K562 (cell line): Measurements from ENCODE around the gene TFEC. TPM values are rescaled to one million over a fixed set of nuclear protein-coding genes. Genes with fewer than 3 reads are reported as not detected.

Experiments
- ATAC-seq: fragments of 200-7000 bp; cut with Tn5 transposase; 3 replicates; pipeline ENCODE4 v1.9.1; 2020; ENCODE audit warnings: moderate library complexity
- BruUV-seq: library from RNA; stranded (reverse); fragments of 400-500 nt; replicated peaks from 2 replicates; lab custom pipeline; 2021; lab: Mats Ljungman, UMichigan
- CTCF ChIA-PET: fragments of 300-600 bp; formaldehyde crosslinking; extraction: SDS; loops from one replicate; lab custom pipeline; 2021; ENCODE audit warnings: low intra/inter-chr PET ratio; lab: Yijun Ruan, JAX
- POLR2A ChIA-PET: fragments of 300-600, 350-650 bp; sonication (Branson Sonifier 250); formaldehyde crosslinking; extraction: SDS; loops from one replicate; lab custom pipeline; 2021; ENCODE audit warnings: antibody characterized with exemption, inconsistent platforms; lab: Yijun Ruan, JAX
- DNase-seq, 4 experiments: peaks; one replicate each; pipeline versions ENCODE4 v3.0.0 to v3.0.0-alpha.2; 2011 to 2018; ENCODE audit warnings: low spot score in 3 of 4, mixed read lengths in 3 of 4; ENCODE audit errors: extremely low read depth in 1 of 4
- FAIRE-seq: peaks from 2 replicates; lab custom pipeline; 2011; peaks lifted over from hg19 to GRCh38; lab: Jason Lieb, UNC
- H2AFZ ChIP-seq: 2 replicates; pipeline ENCODE4 v1.6.0; 2011; ENCODE audit warnings: low read depth, low read length, control low read depth, inconsistent platforms
- H3K27ac ChIP-seq: fragments of 200-600 bp; 3 replicates; pipeline ENCODE4 v1.8.0; 2011; ENCODE audit warnings: low read depth, mild to moderate bottlenecking, control low read depth, inconsistent platforms, low read length, moderate library complexity, mixed read lengths; ENCODE audit errors: extremely low read depth
- H3K27me3 ChIP-seq, 2 experiments: fragments of 300-600 bp in 1 of 2; 2 replicates in 1 of 2; 3 replicates in 1 of 2; pipeline versions ENCODE4 v1.6.0 to v1.8.0; 2011; ENCODE audit warnings: inconsistent platforms in 2 of 2, low read length in 2 of 2, mild to moderate bottlenecking in 1 of 2, mixed read lengths in 1 of 2, moderate library complexity in 1 of 2; ENCODE audit not compliant: control insufficient read depth in 2 of 2, insufficient read depth in 2 of 2
- H3K36me3 ChIP-seq: fragments of 300-600 bp; 3 replicates; pipeline ENCODE4 v1.8.0; 2011; ENCODE audit warnings: mild to moderate bottlenecking, low read length, inconsistent platforms; ENCODE audit not compliant: control insufficient read depth, insufficient read depth
- H3K4me1 ChIP-seq, 2 experiments: fragments of 200-600 bp in 1 of 2; replicated peaks in 1 of 2; 2 replicates in 1 of 2; 3 replicates in 1 of 2; pipeline versions ENCODE4 v1.5.1 to v1.8.0; 2011; ENCODE audit warnings: inconsistent platforms in 2 of 2, low read length in 2 of 2, mild to moderate bottlenecking in 1 of 2, mixed read lengths in 1 of 2, moderate library complexity in 1 of 2; ENCODE audit not compliant: control insufficient read depth in 2 of 2, insufficient read depth in 2 of 2
- H3K4me2 ChIP-seq: 2 replicates; pipeline ENCODE4 v1.6.1; 2011; ENCODE audit warnings: low read length, control low read depth, inconsistent platforms, mixed read lengths; ENCODE audit not compliant: insufficient read depth
- H3K4me3 ChIP-seq: fragments of 200-600 bp; sonication (generic), shearing (Covaris generic); 2 replicates; pipeline ENCODE4 v1.5.1; 2016; ENCODE audit warnings: control low read depth, inconsistent platforms
- H3K79me2 ChIP-seq: fragments of 200-600 bp; 3 replicates; pipeline ENCODE4 v1.8.0; 2011; ENCODE audit warnings: low read length, inconsistent platforms; ENCODE audit not compliant: control insufficient read depth, insufficient read depth
- H3K9ac ChIP-seq, 2 experiments: 2 replicates each; pipeline versions ENCODE4 v1.6.0 to v1.6.1; 2011; ENCODE audit warnings: low read depth in 2 of 2, low read length in 2 of 2, control low read depth in 1 of 2, inconsistent platforms in 1 of 2, mild to moderate bottlenecking in 1 of 2, mixed read lengths in 1 of 2; ENCODE audit not compliant: insufficient read depth in 1 of 2
- H3K9me1 ChIP-seq: one replicate; pipeline ENCODE4 v1.6.0; 2011; ENCODE audit warnings: inconsistent platforms, mild to moderate bottlenecking, low read length, moderate library complexity; ENCODE audit not compliant: control insufficient read depth, insufficient read depth
- H3K9me3 ChIP-seq: replicated peaks from 2 replicates; pipeline ENCODE4 v1.5.1; 2011; ENCODE audit warnings: low read depth, low read length, inconsistent platforms; ENCODE audit not compliant: control insufficient read depth, insufficient read depth
- H4K20me1 ChIP-seq: replicated peaks from 2 replicates; pipeline ENCODE4 v1.6.1; 2011; ENCODE audit warnings: low read length, inconsistent platforms, mixed read lengths; ENCODE audit not compliant: control insufficient read depth, insufficient read depth
- ARNT ChIP-seq, 2 experiments: fragments of 450-650 bp; IDR thresholded peaks; 2 replicates each; pipeline ENCODE4 v1.6.1; 2016; ENCODE audit warnings: mild to moderate bottlenecking in 1 of 2
- CBFB ChIP-seq: sonication (generic); formaldehyde crosslinking; IDR thresholded peaks from 2 replicates; pipeline ENCODE4 v1.4.0; 2020; ENCODE audit warnings: mild to moderate bottlenecking, missing genetic modification reagents
- CREBBP ChIP-seq: IDR thresholded peaks from one replicate; pipeline ENCODE4 v1.6.1; 2012; ENCODE audit warnings: low read depth, mild to moderate bottlenecking, control low read depth, inconsistent platforms, low read length
- FOS ChIP-seq: IDR thresholded peaks from 3 replicates; pipeline ENCODE4 v1.6.1; 2011; ENCODE audit not compliant: insufficient read length; ENCODE audit errors: extremely low read depth
- KAT2B ChIP-seq: IDR thresholded peaks from one replicate; pipeline ENCODE4 v1.6.1; 2012; ENCODE audit warnings: low read depth, mild to moderate bottlenecking, control low read depth, inconsistent platforms, low read length, moderate library complexity
- MCM3 ChIP-seq: fragments of 450-650 bp; IDR thresholded peaks from 2 replicates; pipeline ENCODE4 v1.6.1; 2016
- MTA2 ChIP-seq: fragments of 450-650 bp; IDR thresholded peaks from 2 replicates; pipeline ENCODE4 v1.6.1; 2016; ENCODE audit warnings: low read depth
- PHB ChIP-seq: fragments of 250-450 bp; sonication (Bioruptor Pico); IDR thresholded peaks from 2 replicates; pipeline ENCODE4 v1.5.0; 2021
- STAT5A ChIP-seq: IDR thresholded peaks from 2 replicates; pipeline ENCODE4 v1.6.1; 2012; ENCODE audit warnings: low read length, inconsistent platforms, borderline replicate concordance
- STAT6 ChIP-seq: sonication (generic); formaldehyde crosslinking; IDR thresholded peaks from 2 replicates; pipeline ENCODE4 v1.8.1; 2023; ENCODE audit warnings: mild to moderate bottlenecking, missing genetic modification reagents
- ZKSCAN1 ChIP-seq: fragments of 150-350 bp; IDR thresholded peaks from 2 replicates; pipeline ENCODE4 v1.6.1; 2016; ENCODE audit warnings: low read depth, low read length
- ZNF274 ChIP-seq: IDR thresholded peaks from 2 replicates; pipeline ENCODE4 v1.6.1; 2011; ENCODE audit warnings: low read depth, mild to moderate bottlenecking, low read length, moderate library complexity, borderline replicate concordance
- ZNF764 ChIP-seq: fragments of 250-450 bp; sonication (Bioruptor Pico); IDR thresholded peaks from 2 replicates; pipeline ENCODE4 v1.4.0; 2020; ENCODE audit warnings: low read depth, mild to moderate bottlenecking, moderate library complexity
- in situ Hi-C: fragments of 300-500 bp; cut with MboI; formaldehyde crosslinking; loops from 4 replicates; pipeline ENCODE4 v1.15.0; 2018; ENCODE audit warnings: inconsistent platforms, mixed read lengths
- intact Hi-C: fragments of 100-400 bp; cut with micrococcal nuclease; formaldehyde crosslinking; loops from 2 replicates; pipeline ENCODE4 v1.14.2; 2022
- polyA plus RNA-seq, 8 experiments: library from polyadenylated mRNA; depleted of rRNA in 4 of 8; stranded (reverse) in 5 of 8; unstranded in 3 of 8; fragments of >200 nt; fragmentation: Nextera tagmentation in 2 of 8; fragmentation: Illumina TruSeq in 1 of 8; extraction: Ambion mirVana in 2 of 8; extraction: Trizol in 1 of 8; gene quantifications; 2 replicates each; pipeline versions ENCODE4 v1.2.1 to v1.2.3, GENCODE V29; 2011 to 2014; ENCODE audit warnings: inconsistent platforms in 1 of 8, missing spikeins in 1 of 8
- total RNA-seq, 7 experiments: library from RNA; depleted of rRNA in 6 of 7; stranded (reverse); fragments of >200 nt in 6 of 7; fragmentation: Illumina TruSeq in 2 of 7; extraction: Trizol in 2 of 7; gene quantifications; 2 replicates each; pipeline versions ENCODE4 v1.2.1 to v1.2.3, GENCODE V29; 2011 to 2021; ENCODE audit warnings: low replicate concordance in 1 of 7
- TF ChIP-seq, protein P1 (sequence below): fragments of 450-650 bp; IDR thresholded peaks from 2 replicates; pipeline ENCODE4 v1.6.1; 2016; ENCODE audit warnings: mild to moderate bottlenecking

TFEC gene
- total and polyA plus RNA-seq, 9 of the 15 experiments (the other 6 are each of a cell fraction or from before 2014, with no cell fraction given): 0.01 TPM; not detected in 8

- TF ChIP-seq STAT5A: no peak
- TF ChIP-seq KAT2B: no peak
- TF ChIP-seq ZNF274: no peak
- TF ChIP-seq ZKSCAN1: no peak
- TF ChIP-seq STAT6: no peak
- no peak for TF ChIP-seq FOS
- no peak for TF ChIP-seq PHB (CRISPR knock-in tag)
- no peak for TF ChIP-seq ARNT (IDR thresholded peaks at IDR 0.05)
- no peak for TF ChIP-seq MCM3
- TF ChIP-seq CBFB (CRISPR knock-in tag): no peak
- TF ChIP-seq ZNF764 (CRISPR knock-in tag): no peak
- no peak for TF ChIP-seq MTA2
- no peak for TF ChIP-seq CREBBP
- TF ChIP-seq, protein P1, sequence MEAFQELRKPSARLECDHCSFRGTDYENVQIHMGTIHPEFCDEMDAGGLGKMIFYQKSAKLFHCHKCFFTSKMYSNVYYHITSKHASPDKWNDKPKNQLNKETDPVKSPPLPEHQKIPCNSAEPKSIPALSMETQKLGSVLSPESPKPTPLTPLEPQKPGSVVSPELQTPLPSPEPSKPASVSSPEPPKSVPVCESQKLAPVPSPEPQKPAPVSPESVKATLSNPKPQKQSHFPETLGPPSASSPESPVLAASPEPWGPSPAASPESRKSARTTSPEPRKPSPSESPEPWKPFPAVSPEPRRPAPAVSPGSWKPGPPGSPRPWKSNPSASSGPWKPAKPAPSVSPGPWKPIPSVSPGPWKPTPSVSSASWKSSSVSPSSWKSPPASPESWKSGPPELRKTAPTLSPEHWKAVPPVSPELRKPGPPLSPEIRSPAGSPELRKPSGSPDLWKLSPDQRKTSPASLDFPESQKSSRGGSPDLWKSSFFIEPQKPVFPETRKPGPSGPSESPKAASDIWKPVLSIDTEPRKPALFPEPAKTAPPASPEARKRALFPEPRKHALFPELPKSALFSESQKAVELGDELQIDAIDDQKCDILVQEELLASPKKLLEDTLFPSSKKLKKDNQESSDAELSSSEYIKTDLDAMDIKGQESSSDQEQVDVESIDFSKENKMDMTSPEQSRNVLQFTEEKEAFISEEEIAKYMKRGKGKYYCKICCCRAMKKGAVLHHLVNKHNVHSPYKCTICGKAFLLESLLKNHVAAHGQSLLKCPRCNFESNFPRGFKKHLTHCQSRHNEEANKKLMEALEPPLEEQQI: no peak
- Histone ChIP-seq H3K27me3 (no peaks in the 10 kb centered on the region), H3K4me1 (no peaks in the 10 kb centered on the region), H3K4me2 (no peak overlapping the region), H3K79me2 (no peaks in the 10 kb centered on the region), H3K36me3 (no peaks in the 10 kb centered on the region), H4K20me1 (no peaks in the 10 kb centered on the region), H3K4me3 (no peak overlapping the region), H3K9ac (no peak overlapping the region), H3K9me3 (peaks cover 2% of the 10 kb centered on the region; the same call in 1 of the 2 replicates), H2AFZ (no peak overlapping the region), H3K27ac (no peak overlapping the region), H3K9me1 (no peaks in the 10 kb centered on the region)
- ATAC-seq: no peak
- FAIRE-seq: no peak
- ChIA-PET POLR2A (no interaction called here), CTCF (no interaction called here)
- no peak for DNase-seq
- in situ Hi-C loops (no loop called here), intact Hi-C loops (no loop called here)
- BruUV-seq: no TSS peak
Measured at GRCh38 chr7:116018731-116019130, 11.8 kb downstream of the TFEC start.
